HG02610 (cell line): ENCODE data around the gene CDCA3.
"Not testable (repeated sequence)": the region's sequence is repeated elsewhere in the genome, so short reads cannot be mapped to it uniquely, and the experiment has no call there.

Source experiments
- ATAC-seq: cut with Tn5 transposase; IDR thresholded peaks from one replicate; pipeline ENCODE4 v1.9.1; 2021; ENCODE audit warnings: mild to moderate bottlenecking, moderate library complexity; ENCODE audit not compliant: unreplicated experiment

The CDCA3 gene

DNA sequence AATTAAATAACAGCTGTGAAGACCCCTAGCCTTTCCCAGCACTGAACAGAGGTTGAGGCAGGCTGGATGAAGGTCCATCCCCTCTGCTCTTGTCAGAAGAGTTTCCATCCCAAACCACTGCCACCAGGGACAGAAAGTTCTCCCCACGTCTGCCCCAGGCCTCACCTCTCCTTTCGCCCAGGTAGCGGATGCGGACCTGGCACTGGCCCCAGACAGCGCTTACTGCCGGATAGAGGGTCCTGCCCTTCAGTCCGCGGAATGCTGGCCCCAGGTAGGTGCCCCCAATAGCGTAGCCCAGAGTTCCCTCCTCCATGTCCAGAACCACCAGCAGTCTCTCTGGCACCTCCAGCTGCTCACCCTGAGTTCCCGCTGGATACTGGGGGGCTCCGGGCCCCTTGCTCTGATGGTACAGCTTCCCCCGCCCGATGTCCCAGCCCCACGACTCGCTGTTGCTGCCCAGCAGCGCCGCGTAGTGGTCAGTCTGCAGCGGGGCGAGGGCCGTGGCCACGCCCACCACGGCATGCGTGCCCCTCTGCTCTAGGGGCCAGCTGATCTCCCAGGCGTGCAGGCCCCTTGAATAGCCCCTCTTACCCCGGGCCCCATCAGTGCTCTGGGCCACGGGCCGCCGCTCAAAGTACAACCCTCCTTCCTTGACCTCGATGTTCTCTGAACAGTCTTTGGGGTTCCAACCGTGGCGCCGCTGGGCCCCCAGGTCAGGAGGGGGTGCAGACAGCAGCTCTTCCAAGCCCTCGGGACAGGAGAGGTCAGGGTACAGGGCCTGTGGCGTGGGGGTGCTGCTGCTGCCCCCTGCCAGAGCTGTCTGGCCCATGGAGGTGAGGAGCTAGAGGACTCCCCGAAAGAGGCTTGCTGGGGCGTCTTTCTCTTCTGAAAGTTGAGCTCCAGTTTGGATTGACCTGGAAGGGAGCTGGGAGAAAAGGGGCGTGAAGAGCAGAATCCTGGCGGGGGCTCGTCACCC is 21.3 kb upstream of the CDCA3 start:
- peak; percentile 35 for ATAC-seq

DNA sequence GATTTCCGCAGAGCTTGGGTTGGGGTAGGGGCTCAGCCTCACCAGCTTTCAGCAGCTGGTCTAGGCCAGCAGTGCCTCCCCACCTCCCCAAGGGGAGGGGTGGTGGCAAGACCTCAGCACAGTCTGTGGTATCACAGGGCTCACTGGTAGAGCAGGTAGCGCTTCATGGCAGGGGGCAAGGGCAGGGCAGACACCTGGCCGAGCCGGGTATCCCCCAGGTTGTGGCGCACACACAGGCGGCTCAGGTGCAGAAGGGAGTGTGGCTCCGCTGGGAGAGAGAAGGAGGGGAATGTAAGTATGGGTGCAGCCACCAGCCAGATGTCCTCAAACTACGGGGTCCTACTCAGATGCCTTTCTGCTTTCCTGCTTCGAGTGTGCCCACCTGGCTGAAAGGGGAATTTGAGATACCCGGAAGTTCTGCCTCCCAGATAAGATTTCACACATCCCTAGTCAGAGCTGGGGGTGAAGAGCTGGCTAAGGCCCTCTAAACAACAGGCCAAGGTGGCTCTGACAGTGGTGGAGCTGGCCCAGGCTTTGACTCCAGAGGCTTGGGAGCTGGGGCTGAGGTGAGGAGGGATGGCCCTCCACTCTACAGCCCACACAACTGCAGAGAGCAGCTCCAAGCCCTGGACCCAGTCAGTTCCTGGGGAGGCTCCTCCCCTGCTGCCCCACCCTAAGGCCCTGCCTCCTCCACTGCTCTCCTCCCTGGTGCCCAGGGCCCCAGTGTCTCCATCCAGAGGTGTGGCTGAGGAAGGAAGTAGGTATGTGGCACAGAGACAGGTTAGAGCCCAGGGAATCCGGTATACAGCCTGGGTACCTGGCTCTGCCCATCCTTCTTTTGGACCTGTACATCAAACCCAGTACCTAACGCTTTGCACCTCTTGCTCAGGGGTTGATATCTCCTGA is 20.2 kb upstream of the CDCA3 start:
- ATAC-seq = no peak

- not testable (repeated sequence) for ATAC-seq
Measured at GRCh38 chr12:6870304-6870703, 19.2 kb upstream of the CDCA3 start.

- no peak for ATAC-seq
Measured at GRCh38 chr12:6869049-6870021, 18.2 kb upstream of the CDCA3 start.

- no peak for ATAC-seq
Measured at GRCh38 chr12:6868211-6869048, 17.3 kb upstream of the CDCA3 start.

DNA sequence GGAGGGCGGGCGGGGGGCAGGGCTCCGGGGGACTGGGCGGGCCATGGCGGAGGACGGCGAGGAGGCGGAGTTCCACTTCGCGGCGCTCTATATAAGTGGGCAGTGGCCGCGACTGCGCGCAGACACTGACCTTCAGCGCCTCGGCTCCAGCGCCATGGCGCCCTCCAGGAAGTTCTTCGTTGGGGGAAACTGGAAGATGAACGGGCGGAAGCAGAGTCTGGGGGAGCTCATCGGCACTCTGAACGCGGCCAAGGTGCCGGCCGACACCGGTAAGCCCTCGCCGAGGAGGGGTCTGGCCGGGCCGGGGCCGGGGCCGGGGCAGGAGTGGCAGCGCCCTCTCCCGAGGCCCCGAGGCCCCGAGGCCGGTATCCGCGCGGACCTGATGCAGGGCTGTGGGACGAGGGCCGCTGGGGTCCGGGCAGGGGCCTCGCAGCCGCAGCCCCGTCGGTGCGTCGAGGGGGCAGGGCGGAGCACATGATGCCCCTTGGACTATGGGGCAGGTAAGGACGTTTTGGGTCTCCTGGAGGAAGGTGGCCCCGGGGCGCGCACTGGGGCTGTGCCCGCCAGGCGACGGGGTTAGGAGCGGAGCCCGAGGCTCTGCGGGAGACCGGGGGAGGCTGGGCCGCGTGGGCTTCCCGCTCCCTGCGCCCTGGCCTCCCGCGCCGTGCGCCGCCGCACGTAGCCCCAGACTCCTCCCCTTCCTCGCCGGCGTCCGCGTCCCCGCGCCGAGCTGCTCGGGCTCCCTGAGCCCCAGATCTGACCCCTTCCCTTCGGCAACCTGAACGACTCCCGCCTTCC is 16.5 kb upstream of the CDCA3 start, which contains the start of gene TPI1:
Gene TPI1 (plus strand): TSS at position 119 of the 798 bp plus-strand sequence. CDS start 36 bp downstream, at position 155.
- peak; percentile 47 for ATAC-seq

DNA sequence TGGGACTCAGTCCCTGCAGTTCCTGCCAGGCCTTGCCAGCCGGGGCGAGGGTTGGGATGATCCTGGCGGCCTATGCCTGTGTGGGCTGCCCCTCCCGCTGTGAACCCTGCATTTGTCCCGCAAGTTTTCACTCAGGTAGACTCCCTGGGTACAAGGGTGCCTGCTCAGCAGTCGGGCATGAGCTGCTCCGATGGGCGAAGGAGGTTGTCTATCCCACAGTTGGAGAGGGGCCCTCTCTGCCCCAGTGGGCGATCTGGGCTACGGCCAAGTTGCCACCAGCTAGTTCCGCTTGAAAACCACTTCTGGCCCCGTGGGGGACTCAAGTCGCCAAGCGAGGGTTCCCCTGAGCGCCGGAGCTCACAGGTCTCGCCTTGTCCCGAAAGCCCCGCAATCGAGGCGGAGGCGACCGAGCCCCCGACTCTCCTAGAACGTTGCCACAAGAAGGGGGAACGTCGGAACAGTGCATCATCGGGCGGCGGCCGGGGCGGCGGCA is 15.9 kb upstream of the CDCA3 start:
- peak; percentile 8 for ATAC-seq

DNA sequence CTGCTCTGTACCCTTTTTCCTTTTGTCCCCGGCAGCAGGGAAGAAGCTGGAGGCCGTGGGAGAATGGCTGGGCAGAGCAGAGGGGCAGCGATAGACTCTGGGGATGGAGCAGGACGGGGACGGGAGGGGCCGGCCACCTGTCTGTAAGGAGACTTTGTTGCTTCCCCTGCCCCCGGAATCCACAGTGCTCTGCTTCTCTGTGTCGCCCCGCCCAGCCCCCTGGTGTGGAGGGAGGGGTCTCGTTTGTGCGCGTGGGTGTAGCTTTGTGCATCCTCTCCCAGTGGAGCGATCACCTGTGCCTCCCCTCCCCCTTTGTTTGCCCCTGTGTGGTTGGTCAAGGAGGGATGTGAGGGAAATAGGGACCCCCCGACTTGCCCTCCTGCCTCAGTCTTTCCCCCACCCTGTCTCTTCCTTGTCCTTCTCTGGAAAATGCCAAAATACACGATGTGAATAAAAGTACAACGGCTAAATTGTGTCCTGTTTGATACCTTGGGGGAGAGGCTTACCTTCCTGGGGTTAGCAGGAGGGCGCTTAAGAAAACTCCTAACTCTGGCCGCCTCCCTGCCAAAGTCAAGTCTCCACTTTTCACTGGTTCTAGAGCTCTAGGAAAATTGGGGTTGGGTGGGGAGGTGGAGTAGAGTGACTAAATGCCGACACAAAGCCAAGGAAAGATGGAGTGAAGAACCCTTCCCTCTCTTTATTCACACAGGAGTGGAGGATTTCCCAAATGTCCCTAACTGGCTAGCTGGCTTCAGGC is 15.3 kb upstream of the CDCA3 start:
- no peak for ATAC-seq

DNA sequence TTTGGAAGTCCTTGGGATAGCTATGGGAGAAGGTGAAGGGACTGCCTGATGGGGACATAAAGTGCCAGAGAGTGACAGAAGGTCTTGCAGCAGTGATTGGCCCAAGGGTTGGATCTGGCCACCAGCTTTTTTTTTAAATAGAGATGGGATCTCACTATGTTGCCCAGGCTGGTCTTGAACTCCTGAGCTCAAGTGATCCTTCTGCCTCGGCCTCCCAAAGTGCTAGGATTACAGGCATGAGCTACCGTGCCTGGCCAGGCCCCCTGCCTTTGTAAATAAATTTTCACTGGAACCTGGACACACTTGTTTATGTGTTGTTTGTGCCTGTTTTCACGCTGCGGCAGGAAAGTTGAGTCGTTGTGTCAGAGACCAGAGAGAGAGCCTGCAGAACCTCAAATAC is 14.2 kb upstream of the CDCA3 start:
- not testable (repeated sequence) for ATAC-seq

- ATAC-seq = no peak
Measured at GRCh38 chr12:6863586-6864321, 12.7 kb upstream of the CDCA3 start.

- ATAC-seq = no peak
Measured at GRCh38 chr12:6863033-6863432, 11.9 kb upstream of the CDCA3 start.

- no peak for ATAC-seq
Measured at GRCh38 chr12:6861391-6861790, 10.3 kb upstream of the CDCA3 start.

DNA sequence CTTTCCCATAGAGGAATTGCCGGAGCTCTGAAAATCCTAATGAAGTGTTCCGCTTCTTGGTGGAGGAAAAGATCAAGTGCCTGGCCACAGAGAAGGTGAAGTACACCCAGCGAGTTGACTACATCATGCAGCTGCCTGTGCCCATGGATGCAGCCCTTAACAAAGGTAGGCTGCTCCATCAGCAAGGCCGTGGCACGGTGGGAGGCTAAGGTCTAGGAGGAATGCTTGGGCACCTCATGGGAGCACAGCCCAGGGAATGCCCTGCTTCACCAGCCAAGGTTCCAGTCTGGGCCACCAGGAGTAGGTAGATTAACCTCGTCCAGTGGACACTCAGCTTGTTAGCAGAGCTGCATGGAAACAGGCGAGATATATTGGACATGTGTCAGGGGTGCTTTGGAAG is 9.9 kb upstream of the CDCA3 start:
- no peak for ATAC-seq

DNA sequence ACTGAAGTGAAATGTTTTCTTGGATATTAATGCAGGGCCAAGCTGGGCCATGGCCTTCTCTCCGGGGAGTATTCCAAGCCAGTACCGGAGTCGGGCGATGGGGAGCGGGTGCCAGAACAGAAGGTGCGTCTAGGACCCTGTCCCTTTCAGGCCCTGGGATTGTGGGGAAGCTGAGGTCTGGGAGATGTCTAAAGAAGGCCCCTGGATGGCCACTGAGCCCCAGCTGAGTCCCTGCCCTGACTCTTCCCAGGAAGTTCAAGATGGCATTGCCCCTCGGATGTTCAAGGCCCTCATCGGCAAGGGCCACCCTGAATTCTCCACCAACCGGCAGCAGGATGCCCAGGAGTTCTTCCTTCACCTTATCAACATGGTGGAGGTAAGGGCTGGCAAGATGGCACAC is 9.0 kb upstream of the CDCA3 start:
- ATAC-seq = no peak

DNA sequence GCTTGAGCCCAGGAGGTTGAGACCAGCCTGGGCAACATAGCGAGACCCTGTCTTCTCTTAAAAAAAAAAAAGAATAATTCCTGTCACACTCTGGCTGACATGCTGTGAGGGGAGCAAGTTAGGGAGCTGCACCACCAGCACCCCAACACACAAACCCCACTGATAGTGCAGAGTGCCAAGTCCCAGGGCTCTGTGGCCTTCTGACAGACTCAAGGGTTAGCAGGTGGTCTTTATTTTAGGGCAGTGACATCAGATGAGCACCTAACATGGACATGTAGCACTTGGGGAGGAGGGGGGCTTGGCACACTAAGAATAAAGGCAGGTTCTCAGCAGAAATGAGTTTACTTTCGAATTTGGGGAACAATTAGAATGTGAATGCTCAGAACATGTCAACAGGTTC is 7.7 kb upstream of the CDCA3 start:
- ATAC-seq = no peak

- ATAC-seq = no peak
Measured at GRCh38 chr12:6855322-6855721, 4.2 kb upstream of the CDCA3 start.

- ATAC-seq = no peak
Measured at GRCh38 chr12:6854036-6854435, 3.0 kb upstream of the CDCA3 start.
